GM12864 (cell line): ENCODE measurements around the gene CXorf49B.

ENCODE experiments used
- DNase-seq: peaks from one replicate; pipeline ENCODE4 v3.0.0-alpha.2; 2011; ENCODE audit warnings: low read depth
- H3K4me3 ChIP-seq: 2 replicates; pipeline ENCODE4 v1.5.1; 2011; ENCODE audit warnings: mild to moderate bottlenecking, low read depth, low read length, control low read depth
- CTCF ChIP-seq: IDR thresholded peaks from 2 replicates; pipeline ENCODE4 v1.5.1; 2011; ENCODE audit warnings: low read depth, mild to moderate bottlenecking, moderate library complexity, low read length, control low read depth, inconsistent platforms; ENCODE audit errors: missing control alignments

The CXorf49B gene

DNA sequence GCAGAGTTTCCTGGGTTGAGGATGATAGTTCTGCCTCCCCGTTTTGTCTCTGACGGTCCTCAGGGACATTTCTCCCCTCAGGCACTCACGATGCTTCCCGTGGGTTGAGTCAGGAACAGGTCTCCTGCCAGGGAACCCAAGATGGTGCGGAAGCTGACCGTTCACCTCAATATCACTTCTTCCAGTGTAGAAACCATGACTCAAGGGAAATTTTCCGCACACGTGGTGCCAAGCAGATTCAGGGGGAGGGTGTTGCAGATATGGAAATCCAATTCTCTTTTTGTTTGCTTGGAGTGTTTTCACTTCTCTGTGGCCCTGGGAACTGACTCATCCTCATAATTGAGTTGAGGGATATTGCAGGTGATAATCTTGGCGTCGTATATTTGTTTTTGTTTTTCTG is 46.7 kb downstream of the CXorf49B start:
- no peak for DNase-seq

GRCh38 chrX:71814123-71814912 is 51.2 kb downstream of the CXorf49B start:
- no peak overlapping the region for H3K4me3 ChIP-seq
- no peak for DNase-seq
- no peak for TF ChIP-seq CTCF

More for the DNA sequence above, 46.7 kb downstream of the CXorf49B start:
- H3K4me3 ChIP-seq = no peak overlapping the region
- no peak for TF ChIP-seq CTCF

DNA sequence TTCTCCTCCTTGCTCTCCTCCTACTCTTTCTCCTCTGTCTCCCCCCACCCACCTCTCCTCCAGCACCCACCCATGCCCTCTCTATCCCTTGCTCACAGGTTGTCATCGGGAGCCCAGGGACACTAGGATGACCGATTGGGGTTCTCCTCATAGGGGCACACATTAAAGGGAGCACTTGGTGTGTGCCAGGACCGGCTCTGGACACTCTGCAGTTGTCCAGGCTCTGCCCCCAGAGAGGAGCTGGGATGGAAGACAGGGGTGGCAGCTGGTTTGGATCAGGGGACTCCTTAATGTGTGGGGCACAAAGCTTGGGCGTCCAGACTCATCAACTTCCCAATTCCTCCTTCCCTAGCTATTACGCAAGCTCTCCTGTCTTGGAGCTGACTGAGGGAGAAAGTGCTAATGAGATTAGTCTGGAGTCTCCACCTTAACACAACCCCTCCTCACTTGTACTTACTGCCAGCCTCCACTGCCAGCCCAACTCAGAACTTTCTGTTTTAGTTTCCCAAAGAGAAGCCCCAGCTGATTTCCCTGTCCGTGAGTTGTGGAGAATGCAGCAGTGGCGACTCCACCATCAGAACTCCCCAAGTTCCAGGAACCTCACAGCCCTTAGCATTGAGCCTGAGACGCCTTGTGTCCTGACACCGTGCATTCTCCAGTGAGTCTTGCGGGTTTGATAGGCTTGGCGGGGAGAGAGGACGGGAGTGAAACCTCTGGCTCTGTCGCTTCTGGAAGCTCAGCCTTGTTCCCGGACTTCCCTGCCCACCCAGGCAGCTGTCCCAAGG is 52.2 kb downstream of the CXorf49B start:
- no peak overlapping the region for H3K4me3 ChIP-seq
- DNase-seq = no peak
- no peak for TF ChIP-seq CTCF

DNA sequence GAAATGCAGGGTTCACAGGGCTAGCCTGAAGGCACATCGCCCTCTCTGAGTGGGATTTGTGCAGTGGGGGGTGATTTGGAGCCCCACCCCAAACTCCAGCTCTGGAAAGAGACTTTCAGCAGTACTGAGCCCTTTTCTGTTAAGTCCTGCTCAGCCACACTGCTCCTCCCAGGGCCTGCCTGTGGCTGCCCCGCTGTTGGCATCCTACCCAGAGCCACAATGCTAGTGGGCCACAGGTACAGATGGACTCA is 52.7 kb downstream of the CXorf49B start:
- H3K4me3 ChIP-seq = no peak overlapping the region
- no peak for TF ChIP-seq CTCF
- DNase-seq = no peak
